DOHH2 (cell line): ENCODE results near the gene DISC1.

Experiments
- CTCF ChIP-seq: fragments of 200-600 bp; sonication (generic); IDR thresholded peaks from one replicate; pipeline ENCODE4 v1.5.1; 2014; ENCODE audit warnings: antibody characterized with exemption, mild to moderate bottlenecking, low read depth, low read length; ENCODE audit not compliant: poor library complexity, severe bottlenecking
- EZH2phosphoT487 ChIP-seq: fragments of 200-600 bp; sonication (generic); IDR thresholded peaks from 2 replicates; pipeline ENCODE4 v1.6.1; 2017; ENCODE audit warnings: borderline replicate concordance, mild to moderate bottlenecking, antibody characterized with exemption, low read length, moderate library complexity, mixed read lengths

DNA sequence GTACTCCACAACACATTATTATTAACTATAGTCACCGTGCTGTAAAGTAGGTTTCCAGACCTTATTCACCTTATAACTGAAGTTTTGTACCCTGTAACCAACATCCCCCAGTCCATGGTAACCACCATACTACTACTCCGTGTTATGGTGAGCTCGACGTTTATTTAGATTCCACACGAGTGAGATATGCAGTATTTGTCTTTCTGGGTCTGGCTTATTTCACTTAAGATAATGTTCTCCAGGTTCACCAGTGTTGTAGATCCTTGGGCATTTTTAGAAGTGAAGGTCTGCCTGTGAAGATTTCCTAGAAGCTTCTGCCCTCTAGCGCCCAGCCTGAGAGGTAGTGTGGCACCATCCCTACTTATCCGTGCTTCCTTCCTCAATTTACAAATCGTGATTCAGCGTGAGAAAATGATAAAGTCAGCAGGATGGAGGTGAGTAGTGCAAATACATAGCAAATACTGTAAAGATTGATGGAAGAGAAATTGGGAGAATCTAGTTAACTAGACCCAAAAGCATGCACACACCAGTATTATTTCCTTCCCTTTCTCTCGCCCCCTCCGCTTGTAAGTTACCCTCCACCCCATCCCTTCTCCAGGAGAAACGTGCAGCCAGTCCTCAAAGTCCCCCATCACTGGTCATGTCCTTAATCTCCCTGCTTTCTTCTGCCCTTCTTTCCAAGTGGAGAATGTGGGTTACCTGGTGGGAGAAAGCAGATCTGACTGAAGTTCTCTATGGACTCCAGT is 36.0 kb upstream of the DISC1 start:
- TF ChIP-seq CTCF: peak; percentile 81
- no peak for TF ChIP-seq EZH2phosphoT487
